HFF-Myc (cell line): Measurements from ENCODE around the gene ASCC2.

Experiments
- DNase-seq: peaks from one replicate; pipeline ENCODE4 v3.0.0-alpha.2; 2011; ENCODE audit warnings: low read depth; ENCODE audit errors: extremely low read depth
- H3K4me3 ChIP-seq: replicated peaks from 2 replicates; pipeline ENCODE4 v1.5.1; 2011; ENCODE audit warnings: low read depth, mild to moderate bottlenecking, control low read depth, low read length
- CTCF ChIP-seq: IDR thresholded peaks from 2 replicates; pipeline ENCODE4 v1.5.1; 2012; ENCODE audit warnings: mild to moderate bottlenecking, low read depth, low read length, control low read depth; ENCODE audit errors: missing control alignments

ASCC2 gene

GRCh38 chr22:29855611-29856181 is 17.6 kb upstream of the ASCC2 start:
- H3K4me3 ChIP-seq = no peak overlapping the region
- no peak for DNase-seq
- no peak for TF ChIP-seq CTCF

GRCh38 chr22:29854432-29854831 is 16.4 kb upstream of the ASCC2 start:
- no peak for DNase-seq
- TF ChIP-seq CTCF = no peak
- H3K4me3 ChIP-seq = no peak overlapping the region

- no peak overlapping the region for H3K4me3 ChIP-seq
- no peak for DNase-seq
- TF ChIP-seq CTCF = no peak
These were observed 10.0 kb upstream of the ASCC2 start for GRCh38 chr22:29848111-29848510.

GRCh38 chr22:29846290-29846689 is 8.2 kb upstream of the ASCC2 start:
- DNase-seq = no peak
- H3K4me3 ChIP-seq = no peak overlapping the region
- no peak for TF ChIP-seq CTCF

- no peak for TF ChIP-seq CTCF
- peak; percentile 79 for DNase-seq
- H3K4me3 ChIP-seq = no peak overlapping the region
These were observed 4.7 kb upstream of the ASCC2 start for GRCh38 chr22:29842740-29843139.

GRCh38 chr22:29842172-29842571 is 4.1 kb upstream of the ASCC2 start:
- no peak for DNase-seq
- no peak overlapping the region for H3K4me3 ChIP-seq
- no peak for TF ChIP-seq CTCF

- DNase-seq = no peak
- no peak for TF ChIP-seq CTCF
These were observed 2.4 kb upstream of the ASCC2 start for GRCh38 chr22:29840498-29840897.

More at GRCh38 chr22:29840498-29840897, 2.4 kb upstream of the ASCC2 start:
- no peak overlapping the region for H3K4me3 ChIP-seq
